Measurements from ENCODE around the gene RIPK1. TPM values are rescaled to one million over a fixed set of nuclear protein-coding genes. Genes with fewer than 3 reads are reported as not detected.

RIPK1 gene
- total and polyA plus RNA-seq, 2 of the 8 experiments (the other 6 are each of a cell fraction or from before 2014, with no cell fraction given), result 5.9 to 22.9 TPM

DNA sequence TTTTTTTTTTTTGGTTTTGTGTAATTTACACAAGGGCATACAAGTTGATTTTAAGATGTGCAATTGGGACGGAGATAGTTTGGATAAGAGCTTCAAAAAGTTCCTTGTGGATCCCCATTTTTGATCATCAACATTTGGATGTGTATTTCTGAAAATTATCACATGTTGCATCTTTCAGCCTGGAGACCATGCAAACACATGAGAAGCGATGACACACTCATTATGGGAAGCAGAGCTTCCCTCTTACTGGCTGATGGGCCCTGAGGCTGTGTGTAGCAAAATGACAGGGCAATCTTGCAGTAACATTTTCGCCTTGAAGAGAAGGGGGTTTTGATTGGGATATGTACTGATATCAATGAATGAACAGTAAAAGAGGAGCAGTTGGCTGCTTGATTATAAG is 22.0 kb upstream of the RIPK1 start:
- Histone ChIP-seq H4K91ac (replicated peaks; ENCODE audit: insufficient read length, low read length) (no peak overlapping the region), H3K79me1 (ENCODE audit: low read depth, low read length) (no peaks in the 10 kb centered on the region), H3K4me3 (ENCODE audit: extremely low read depth in 1 of 4, insufficient read depth in 2 of 4, low read depth in 3 of 4, low read length in 4 of 4) (no peak overlapping the region), H3K79me2 (ENCODE audit: control insufficient read depth in 1 of 2, insufficient read depth in 2 of 2, low read length in 2 of 2) (no peaks in the 10 kb centered on the region), H3K14ac (ENCODE audit: insufficient read length) (no peak overlapping the region), H2BK20ac (ENCODE audit: low read length) (no peak overlapping the region), H4K20me1 (replicated peaks in 1 of 2; ENCODE audit: control insufficient read depth in 1 of 2, insufficient read depth in 2 of 2, low read length in 2 of 2) (no peaks in the 10 kb centered on the region), H3K18ac (ENCODE audit: extremely low read depth, low read length) (no peak overlapping the region), H3K27me3 (replicated peaks in 1 of 4; ENCODE audit: control insufficient read depth in 3 of 4, extremely low read depth in 1 of 4, insufficient read depth in 3 of 4, low read length in 3 of 4) (no peaks in the 10 kb centered on the region), H3K9ac (replicated peaks in 1 of 4; ENCODE audit: extremely low read depth in 1 of 4, low read depth in 3 of 4, low read length in 3 of 4) (no peak overlapping the region), H2BK5ac (ENCODE audit: low read depth, low read length) (no peak overlapping the region), H3K4ac (replicated peaks; ENCODE audit: insufficient read length, low read depth, low read length) (no peak overlapping the region), H2AK5ac (ENCODE audit: low read depth, low read length) (no peak overlapping the region), H2BK15ac (ENCODE audit: low read length) (no peak overlapping the region), H3K23ac (ENCODE audit: insufficient read length) (no peak overlapping the region), H4K5ac (ENCODE audit: insufficient read length, low read depth, low read length) (no peak overlapping the region), H4K8ac (ENCODE audit: extremely low read depth, insufficient read depth, low read length) (no peak overlapping the region), H2AFZ (ENCODE audit: low read length) (no peak overlapping the region), H2BK120ac (replicated peaks; ENCODE audit: low read depth, low read length) (no peak overlapping the region), H3K27ac (ENCODE audit: low read depth, low read length) (no peak overlapping the region), H3K56ac (replicated peaks; ENCODE audit: insufficient read length, low read depth, low read length) (no peak overlapping the region), H3K9me3 (ENCODE audit: insufficient read depth in 2 of 2, low read depth in 1 of 2, low read length in 1 of 2) (no peaks in the 10 kb centered on the region), H3K36me3 (ENCODE audit: control insufficient read depth in 2 of 4, insufficient read depth in 4 of 4, low read length in 3 of 4) (no peaks in the 10 kb centered on the region), H3K4me2 (ENCODE audit: insufficient read depth in 1 of 2, low read depth in 2 of 2, low read length in 2 of 2) (no peak overlapping the region), H2BK12ac (ENCODE audit: low read depth, low read length) (no peak overlapping the region), H3K23me2 (ENCODE audit: low read depth, low read length) (no peaks in the 10 kb centered on the region), H3K4me1 (replicated peaks in 1 of 4; ENCODE audit: control insufficient read depth in 3 of 4, insufficient read depth in 4 of 4, low read length in 3 of 4) (peaks cover 0 to 5% (median 1%) of the 10 kb centered on the region in 4 experiments; a peak in 2 of 7 replicates)
- DNase-seq (ENCODE audit: low read depth in 1 of 2, low spot score in 2 of 2) (no peak), FAIRE-seq (no peak)
- ChIA-PET POLR2A (ENCODE audit: partially characterized antibody) (interaction anchor here (0.7 to 1.4 kb wide), 3 partner anchors 27 to 67 kb away, joined by 3 to 4 read pairs (median 3); no protein-coding TSS in a partner anchor), CTCF (ENCODE audit: partially characterized antibody) (interaction anchor here (0.6 to 1.8 kb wide), 4 partner anchors 14 to 235 kb away, joined by 3 to 10 read pairs (median 4); no protein-coding TSS in a partner anchor)
- TF ChIP-seq CTBP2 (IDR thresholded peaks at IDR 0.05; ENCODE audit: borderline replicate concordance, insufficient read depth, insufficient read length, low read length) (no peak), RXRA (IDR thresholded peaks at IDR 0.05; ENCODE audit: insufficient read depth, low read depth, low read length) (no peak), FOSL1 (IDR thresholded peaks at IDR 0.05; ENCODE audit: insufficient read depth, low read depth, low read length) (no peak), SP1 (IDR thresholded peaks at IDR 0.05; ENCODE audit: low read depth, low read length) (no peak), EP300 (IDR thresholded peaks at IDR 0.05; ENCODE audit: borderline replicate concordance in 1 of 2, low read depth in 2 of 2, low read length in 2 of 2) (no peak)
- 93% methylated on average over 3 of the region's 3 CpGs; no CpG with 5 or more reads in 1 of the 2 experiments for WGBS, 2 experiments (ENCODE audit: extremely low coverage in 1 of 2, insufficient coverage in 1 of 2, insufficient read length in 1 of 2, insufficient replicate concordance in 2 of 2, low coverage in 1 of 2, low lambda C conversion rate in 2 of 2, missing lambda C conversion rate in 1 of 2)
